Ishikawa (cell line): Measurements from ENCODE around the gene GNB1L.

ENCODE experiments used
- CEBPB ChIP-seq: IDR thresholded peaks from 2 replicates; pipeline ENCODE4 v1.6.1; 2012
- CREB1 ChIP-seq: IDR thresholded peaks from 2 replicates; pipeline ENCODE4 v1.6.1; 2012; ENCODE audit warnings: low read depth
- EGR1 ChIP-seq: IDR thresholded peaks from 2 replicates; pipeline ENCODE4 v1.6.1; 2012
- EP300 ChIP-seq: IDR thresholded peaks from 2 replicates; pipeline ENCODE4 v1.6.1; 2012; ENCODE audit warnings: borderline replicate concordance
- FOXM1 ChIP-seq: IDR thresholded peaks from 2 replicates; pipeline ENCODE4 v1.6.1; 2012; ENCODE audit warnings: low read depth, borderline replicate concordance
- NFIC ChIP-seq: IDR thresholded peaks from 2 replicates; pipeline ENCODE4 v1.6.1; 2012
- RAD21 ChIP-seq: IDR thresholded peaks from 2 replicates; pipeline ENCODE4 v1.6.1; 2012; ENCODE audit warnings: low read depth
- TAF1 ChIP-seq: IDR thresholded peaks from 2 replicates; pipeline ENCODE4 v1.6.1; 2012; ENCODE audit warnings: low read depth, mild to moderate bottlenecking
- TCF12 ChIP-seq: IDR thresholded peaks from 2 replicates; pipeline ENCODE4 v1.6.1; 2012; ENCODE audit warnings: low read depth
- TEAD4 ChIP-seq: IDR thresholded peaks from 2 replicates; pipeline ENCODE4 v1.6.1; 2012
- YY1 ChIP-seq: IDR thresholded peaks from 2 replicates; pipeline ENCODE4 v1.6.1; 2012; ENCODE audit warnings: low read depth
- ZBTB7A ChIP-seq: IDR thresholded peaks from 2 replicates; pipeline ENCODE4 v1.6.1; 2012; ENCODE audit warnings: low read depth
- TF ChIP-seq, protein P1 (sequence below): IDR thresholded peaks from 2 replicates; pipeline ENCODE4 v1.6.1; 2012; ENCODE audit warnings: low read depth, mild to moderate bottlenecking
- TF ChIP-seq, protein P2 (sequence below): IDR thresholded peaks from 2 replicates; pipeline ENCODE4 v1.6.1; 2012
- TF ChIP-seq, protein P3 (sequence below): IDR thresholded peaks from 2 replicates; pipeline ENCODE4 v1.6.1; 2012

Gene GNB1L

DNA sequence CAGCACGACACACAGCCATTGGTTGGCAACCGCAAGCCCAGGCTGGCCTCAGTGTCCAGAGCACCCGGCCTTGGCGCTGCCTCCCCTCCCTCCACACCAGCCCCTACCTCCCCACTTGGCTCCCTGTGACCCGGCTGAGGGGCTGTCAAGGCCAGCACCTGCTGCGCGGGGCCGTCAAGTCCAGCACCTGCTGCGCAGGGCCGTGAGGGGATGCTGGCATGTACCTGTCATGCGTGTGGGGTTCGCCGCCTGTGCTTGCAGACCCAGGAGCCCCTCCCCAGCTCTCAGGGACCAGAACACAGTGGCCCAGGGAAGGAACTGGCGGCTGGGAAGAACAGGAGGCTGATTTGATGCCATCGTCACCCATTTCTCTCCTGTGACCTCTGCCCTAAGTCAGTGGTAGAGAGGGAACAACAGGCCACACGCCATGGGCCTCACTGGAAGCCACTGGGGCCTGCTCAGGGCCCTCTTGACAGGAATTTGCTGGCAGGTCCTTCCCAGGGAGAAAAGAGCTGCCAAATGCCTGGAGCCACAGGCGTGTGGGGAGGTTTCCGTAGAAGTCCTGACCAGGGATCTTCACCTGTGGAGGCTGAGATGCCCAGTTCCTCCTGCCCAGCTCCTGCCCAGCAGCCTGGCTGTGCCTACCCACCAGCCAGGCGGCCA is 56.5 kb downstream of the GNB1L start:
- TF ChIP-seq FOXM1: no peak
- TF ChIP-seq, protein P1, sequence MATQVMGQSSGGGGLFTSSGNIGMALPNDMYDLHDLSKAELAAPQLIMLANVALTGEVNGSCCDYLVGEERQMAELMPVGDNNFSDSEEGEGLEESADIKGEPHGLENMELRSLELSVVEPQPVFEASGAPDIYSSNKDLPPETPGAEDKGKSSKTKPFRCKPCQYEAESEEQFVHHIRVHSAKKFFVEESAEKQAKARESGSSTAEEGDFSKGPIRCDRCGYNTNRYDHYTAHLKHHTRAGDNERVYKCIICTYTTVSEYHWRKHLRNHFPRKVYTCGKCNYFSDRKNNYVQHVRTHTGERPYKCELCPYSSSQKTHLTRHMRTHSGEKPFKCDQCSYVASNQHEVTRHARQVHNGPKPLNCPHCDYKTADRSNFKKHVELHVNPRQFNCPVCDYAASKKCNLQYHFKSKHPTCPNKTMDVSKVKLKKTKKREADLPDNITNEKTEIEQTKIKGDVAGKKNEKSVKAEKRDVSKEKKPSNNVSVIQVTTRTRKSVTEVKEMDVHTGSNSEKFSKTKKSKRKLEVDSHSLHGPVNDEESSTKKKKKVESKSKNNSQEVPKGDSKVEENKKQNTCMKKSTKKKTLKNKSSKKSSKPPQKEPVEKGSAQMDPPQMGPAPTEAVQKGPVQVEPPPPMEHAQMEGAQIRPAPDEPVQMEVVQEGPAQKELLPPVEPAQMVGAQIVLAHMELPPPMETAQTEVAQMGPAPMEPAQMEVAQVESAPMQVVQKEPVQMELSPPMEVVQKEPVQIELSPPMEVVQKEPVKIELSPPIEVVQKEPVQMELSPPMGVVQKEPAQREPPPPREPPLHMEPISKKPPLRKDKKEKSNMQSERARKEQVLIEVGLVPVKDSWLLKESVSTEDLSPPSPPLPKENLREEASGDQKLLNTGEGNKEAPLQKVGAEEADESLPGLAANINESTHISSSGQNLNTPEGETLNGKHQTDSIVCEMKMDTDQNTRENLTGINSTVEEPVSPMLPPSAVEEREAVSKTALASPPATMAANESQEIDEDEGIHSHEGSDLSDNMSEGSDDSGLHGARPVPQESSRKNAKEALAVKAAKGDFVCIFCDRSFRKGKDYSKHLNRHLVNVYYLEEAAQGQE: no peak
- no peak for TF ChIP-seq CEBPB
- TF ChIP-seq ZBTB7A: no peak
- no peak for TF ChIP-seq YY1
- no peak for TF ChIP-seq TEAD4
- no peak for TF ChIP-seq NFIC
- no peak for TF ChIP-seq RAD21
- TF ChIP-seq TAF1: no peak
- no peak for TF ChIP-seq CREB1
- no peak for TF ChIP-seq EGR1
- TF ChIP-seq EP300: no peak
- TF ChIP-seq TCF12: no peak
- TF ChIP-seq, protein P2, sequence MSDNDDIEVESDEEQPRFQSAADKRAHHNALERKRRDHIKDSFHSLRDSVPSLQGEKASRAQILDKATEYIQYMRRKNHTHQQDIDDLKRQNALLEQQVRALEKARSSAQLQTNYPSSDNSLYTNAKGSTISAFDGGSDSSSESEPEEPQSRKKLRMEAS: no peak
- TF ChIP-seq, protein P3, sequence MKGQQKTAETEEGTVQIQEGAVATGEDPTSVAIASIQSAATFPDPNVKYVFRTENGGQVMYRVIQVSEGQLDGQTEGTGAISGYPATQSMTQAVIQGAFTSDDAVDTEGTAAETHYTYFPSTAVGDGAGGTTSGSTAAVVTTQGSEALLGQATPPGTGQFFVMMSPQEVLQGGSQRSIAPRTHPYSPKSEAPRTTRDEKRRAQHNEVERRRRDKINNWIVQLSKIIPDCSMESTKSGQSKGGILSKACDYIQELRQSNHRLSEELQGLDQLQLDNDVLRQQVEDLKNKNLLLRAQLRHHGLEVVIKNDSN: no peak

DNA sequence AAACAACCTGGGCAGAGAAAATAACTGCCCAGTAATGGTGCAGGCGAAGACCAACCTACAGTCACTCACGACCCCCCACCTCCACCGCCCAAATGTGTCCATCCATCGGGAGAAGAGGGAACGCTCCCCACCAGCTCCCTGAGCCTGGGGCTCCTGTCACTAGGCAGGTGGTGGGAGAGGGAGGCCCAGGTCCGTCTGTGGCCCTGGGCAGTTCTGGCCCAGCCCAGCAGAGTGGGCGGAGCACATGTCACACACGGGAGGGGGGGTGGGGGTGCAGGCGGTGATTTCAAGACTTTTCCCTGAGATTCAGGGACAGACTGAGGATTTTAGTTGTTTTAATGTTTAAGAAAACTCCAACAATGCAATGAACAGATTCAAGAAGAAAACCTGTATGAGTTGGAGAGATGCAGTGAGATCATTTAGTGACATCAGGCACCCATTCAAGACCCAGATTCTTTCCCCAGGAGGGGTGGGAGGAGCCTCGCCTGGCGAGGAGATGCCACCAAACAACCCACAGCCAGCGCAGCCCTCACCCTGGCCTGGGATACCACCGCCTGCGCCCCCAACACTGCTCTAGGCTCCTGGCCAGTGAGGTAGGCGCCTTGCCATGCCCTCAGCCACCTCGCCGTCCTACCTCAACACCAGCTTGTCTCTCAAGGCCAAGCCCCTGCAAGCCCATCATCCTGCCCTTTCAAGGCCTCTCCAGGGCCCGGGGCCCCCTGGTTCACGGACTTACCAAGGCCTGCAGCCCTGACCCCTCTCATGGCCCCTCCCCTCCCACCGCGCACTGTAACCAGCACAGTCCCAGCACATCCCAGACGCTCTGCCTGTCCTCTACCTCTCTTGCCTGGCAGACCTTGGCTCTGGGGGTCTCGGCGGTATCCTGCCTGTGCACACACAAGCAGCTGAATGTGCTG is 57.3 kb downstream of the GNB1L start:
- TF ChIP-seq NFIC (no peak), TEAD4 (no peak), YY1 (no peak)

DNA sequence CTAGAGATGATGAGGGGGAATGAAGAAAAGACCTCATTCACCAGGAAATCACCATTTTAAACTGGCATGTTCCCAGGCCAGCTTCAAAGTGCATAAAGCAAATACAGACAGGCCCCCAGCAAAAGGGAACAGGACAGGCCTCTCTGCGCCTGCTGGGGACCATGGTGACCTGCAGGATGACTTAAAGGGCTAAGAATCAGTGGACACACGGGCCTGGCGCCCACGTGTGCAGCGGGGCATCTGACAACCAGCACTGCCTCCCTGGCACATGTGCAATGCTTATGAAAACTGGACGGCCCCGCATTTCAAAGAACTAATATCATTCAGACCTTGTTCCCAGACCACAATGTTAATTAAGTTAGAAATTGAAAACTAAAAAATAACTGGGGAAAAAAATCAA is 58.5 kb downstream of the GNB1L start:
- TF ChIP-seq ZBTB7A (no peak), RAD21 (no peak), EGR1 (no peak), TEAD4 (no peak), YY1 (no peak), TCF12 (no peak), CREB1 (no peak), EP300 (no peak), CEBPB (no peak), NFIC (no peak), FOXM1 (no peak), TAF1 (no peak)
- TF ChIP-seq, protein P2: no peak
- TF ChIP-seq, protein P1: no peak
- TF ChIP-seq, protein P3: no peak

DNA sequence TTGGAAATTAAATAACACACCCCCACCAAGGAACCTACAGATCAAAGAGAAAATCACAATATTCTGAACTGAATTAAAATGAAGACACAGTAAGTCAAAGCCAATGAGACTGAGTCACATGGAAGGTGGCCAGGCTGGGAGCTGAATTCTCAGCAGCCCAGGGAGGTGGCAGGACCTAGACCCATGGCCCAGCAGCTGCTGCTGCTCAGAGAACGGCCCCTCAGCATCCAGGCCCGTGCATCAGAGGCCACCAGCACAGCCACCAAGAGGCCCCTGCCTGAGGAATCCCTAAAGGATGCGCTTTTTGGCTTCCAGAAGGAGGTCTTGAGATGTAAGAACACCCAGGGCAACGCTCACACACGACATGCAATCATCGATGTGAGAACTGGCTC is 59.1 kb downstream of the GNB1L start:
- no peak for TF ChIP-seq NFIC
- no peak for TF ChIP-seq TEAD4
- TF ChIP-seq YY1: no peak
- no peak for TF ChIP-seq FOXM1
- no peak for TF ChIP-seq EGR1
- TF ChIP-seq, protein P3: no peak
- no peak for TF ChIP-seq TCF12
- TF ChIP-seq EP300: no peak

DNA sequence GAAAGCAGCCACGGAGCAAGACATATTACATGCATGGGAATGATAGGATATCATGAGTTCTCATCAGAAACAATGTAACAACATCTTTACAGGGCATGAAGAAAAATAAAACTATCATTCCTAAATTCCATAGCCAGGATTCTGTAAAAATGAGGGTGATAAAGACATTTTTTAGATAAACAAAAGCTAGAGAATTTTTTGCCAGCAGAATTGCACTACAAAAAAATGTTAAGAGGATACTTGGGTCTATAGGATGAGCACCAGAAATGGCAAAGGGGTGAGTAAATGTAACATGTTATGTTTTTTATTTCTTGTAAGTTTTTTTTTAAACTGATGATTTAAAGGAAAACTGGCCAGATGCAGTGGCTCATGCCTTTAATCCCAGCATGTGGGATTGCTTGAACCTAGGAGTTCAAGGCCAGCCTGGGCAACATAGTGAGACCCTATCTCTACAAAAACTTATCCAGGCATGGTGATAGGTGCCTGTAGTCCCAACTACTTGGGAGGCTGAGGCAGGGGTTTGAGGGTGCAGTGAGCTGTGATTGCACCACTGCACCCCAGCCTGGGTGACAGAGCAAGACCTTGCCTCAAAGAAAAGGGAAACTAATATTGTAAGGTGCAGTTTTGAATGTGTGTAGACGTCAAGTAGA is 60.9 kb downstream of the GNB1L start:
- TF ChIP-seq EGR1 (no peak), TEAD4 (no peak), FOXM1 (no peak), ZBTB7A (no peak), YY1 (no peak), TAF1 (no peak), EP300 (no peak), CEBPB (no peak), TCF12 (no peak), CREB1 (no peak)
- TF ChIP-seq, protein P3: no peak
